Articular chondrocyte of knee joint (primary cell): ENCODE measurements around the gene JAKMIP1. TPM values are rescaled to one million over a fixed set of nuclear protein-coding genes. Genes with fewer than 3 reads are reported as not detected.

Source experiments
- total RNA-seq: library from RNA; depleted of rRNA; stranded (reverse); fragments of >200 nt; gene quantifications from 2 replicates; pipeline ENCODE4 v1.2.3, GENCODE V29; 2012

JAKMIP1 gene
- total RNA-seq: not detected in 2 replicates

DNA sequence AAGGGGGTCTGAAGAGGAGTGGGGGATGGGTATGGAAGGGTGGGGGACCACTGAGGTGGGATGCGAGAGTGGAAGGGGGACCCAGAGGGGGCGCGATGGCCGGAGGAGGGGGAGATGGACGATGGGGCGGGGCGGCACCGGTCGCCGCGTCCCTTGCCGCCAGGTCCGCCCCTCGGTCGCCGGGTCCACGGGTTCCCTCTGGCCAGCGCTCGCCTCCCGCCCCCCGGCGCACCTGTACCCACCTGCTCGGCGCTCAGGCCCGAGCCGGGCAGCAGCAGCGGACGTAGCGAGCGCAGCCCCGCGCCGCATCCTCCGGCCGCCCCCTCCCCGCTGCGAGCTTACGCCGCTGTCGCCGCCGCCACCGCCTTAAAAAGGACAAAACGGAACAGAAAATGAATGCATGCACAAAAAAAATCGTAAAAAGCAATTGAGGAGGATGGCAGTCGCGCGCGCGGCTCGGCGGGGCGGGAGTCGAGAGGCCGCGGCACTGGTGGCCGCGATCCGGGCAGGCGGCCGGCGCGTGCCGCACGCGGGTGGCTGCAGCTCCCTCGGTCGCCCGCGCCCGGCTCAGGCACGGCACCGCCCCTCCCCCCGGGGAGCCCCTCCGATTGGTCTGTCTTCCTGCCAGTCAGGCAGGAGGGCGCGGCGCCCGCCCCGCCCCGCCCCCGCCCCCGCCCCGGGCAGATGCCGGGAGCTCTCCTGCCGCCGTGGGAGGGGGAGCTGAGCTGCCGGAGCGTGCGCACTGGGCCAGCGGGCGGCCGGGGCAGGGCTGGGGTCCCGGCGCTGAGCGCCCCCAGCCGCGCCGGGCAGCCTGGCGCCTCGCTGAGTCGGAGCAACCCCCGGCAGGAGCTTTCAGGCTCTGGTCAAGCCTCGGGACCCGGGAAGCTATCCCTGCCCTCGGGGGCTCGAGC is at the start of gene JAKMIP1:
TSS of gene JAKMIP1 (minus strand) at position 539 of the 911 bp plus-strand sequence. CDS start 87,699 bp downstream, outside the sequence.

DNA sequence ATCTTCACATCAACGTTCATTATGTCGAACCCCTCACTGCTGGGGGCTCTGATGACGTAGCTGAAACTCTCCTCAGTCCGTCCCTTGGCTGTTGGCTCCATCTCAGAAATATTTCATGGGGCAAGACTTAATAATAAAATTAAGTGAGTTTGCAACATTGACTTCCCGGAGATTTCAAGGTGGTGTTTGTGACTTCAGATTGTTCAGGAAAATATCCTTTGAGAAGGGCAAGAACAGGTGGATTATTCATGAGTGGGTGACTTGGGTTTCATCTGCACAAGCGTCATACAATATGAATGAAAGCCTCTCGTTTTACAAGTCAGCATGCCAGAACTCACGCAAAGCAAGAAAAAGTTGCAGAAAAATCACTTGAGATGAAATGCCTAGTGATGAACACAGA is 182.0 kb downstream of the JAKMIP1 start, which contains the start of gene C4orf50:
TSS of gene C4orf50 (minus strand) at position 101 of the 400 bp plus-strand sequence.

Other genes with a start within 250 kb of the JAKMIP1 start
- not detected in 2 replicates for gene C4orf50, start 182.1 kb downstream of the JAKMIP1 start, total RNA-seq
- gene WFS1, start 69.3 kb upstream of the JAKMIP1 start, total RNA-seq: 17.6 and 18.7 TPM in 2 replicates